ENCODE measurements around the gene HABP2. TPM values are rescaled to one million over a fixed set of nuclear protein-coding genes. Genes with fewer than 3 reads are reported as not detected.

The HABP2 gene
- polyA plus RNA-seq, 4 donors: 0.41 to 0.80 (median 0.62) TPM

DNA sequence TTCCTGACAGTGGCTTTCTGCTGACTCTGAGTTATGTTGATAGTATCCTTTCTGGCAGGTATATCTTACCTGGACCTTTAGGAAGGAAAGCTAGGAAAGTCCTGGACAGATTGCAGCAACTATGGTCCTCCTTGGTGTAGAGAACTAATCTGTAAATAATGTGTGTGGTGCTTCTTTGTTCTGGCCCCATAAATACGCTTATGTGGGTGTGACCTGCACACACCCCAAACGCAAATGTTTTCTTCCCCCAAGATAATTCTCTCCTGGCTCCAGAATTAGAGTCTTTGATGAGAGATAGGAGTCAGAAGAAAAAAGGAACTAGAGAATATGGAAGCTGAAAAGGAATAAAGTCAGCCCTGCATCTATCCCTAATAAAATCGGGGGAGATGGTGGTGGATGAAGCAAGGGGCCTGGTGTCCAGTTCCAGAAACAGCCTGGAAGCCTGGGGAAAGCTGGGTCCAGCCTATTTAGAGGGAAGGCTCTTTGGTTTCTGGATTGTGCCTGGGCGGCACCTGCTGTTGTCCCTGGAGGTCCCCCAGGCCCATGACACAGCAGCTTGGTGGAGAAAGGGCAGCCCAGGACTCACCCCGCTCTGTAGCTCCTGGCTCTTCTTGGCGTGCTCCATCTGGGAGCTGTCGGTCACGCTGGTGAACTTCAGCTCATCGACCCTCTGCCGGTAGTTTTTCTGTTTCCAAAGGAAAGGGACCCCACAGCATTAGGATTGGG is 72.8 kb downstream of the HABP2 start:
- DNase-seq (ENCODE audit: low read depth in 4 of 4, low spot score in 3 of 4): no peak

DNA sequence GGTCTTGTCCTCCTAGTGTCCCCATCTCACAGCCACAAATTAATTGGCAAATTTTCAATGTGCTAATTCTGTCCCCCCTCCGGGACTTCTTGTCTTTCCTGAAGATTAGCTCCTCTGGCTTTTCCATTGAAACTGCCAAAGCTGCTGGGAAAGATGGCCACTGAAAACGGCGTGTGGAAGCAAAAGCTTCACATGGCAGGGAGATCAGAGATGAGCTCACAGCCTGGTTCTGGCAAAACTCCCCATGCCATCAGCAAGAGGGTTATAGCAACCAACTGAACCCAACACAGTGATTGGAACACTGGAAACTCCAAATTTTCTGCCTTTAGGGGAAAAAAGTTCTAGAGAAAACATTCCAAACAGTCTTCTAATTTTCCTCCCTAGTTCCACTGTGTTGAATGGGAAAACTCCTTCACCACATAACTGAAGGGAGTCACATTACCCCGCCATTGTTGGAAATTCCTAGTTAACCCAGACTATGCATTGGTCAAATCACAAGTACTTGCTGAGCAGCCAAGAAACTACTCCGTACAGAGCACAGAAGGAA is 74.0 kb downstream of the HABP2 start:
- DNase-seq (ENCODE audit: low read depth in 4 of 4, low spot score in 3 of 4): no peak

DNA sequence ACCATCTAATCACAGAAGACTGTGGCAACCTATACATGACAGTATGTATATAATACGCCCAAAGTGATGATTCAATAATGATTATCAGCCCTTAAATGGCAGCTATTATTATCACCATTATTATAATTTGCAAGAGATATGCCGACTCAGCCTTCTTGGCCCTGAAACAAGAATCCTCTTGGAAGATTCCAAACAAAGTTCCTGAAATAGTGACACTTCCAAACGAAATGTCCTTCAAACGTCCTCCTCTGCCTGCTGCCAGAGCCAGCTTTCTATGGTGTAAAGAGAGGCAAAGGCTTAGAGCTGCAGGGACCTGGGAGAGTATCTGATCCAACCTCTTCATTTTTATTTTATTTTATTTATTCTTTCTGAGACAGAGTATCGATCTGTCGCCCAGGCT is 75.0 kb downstream of the HABP2 start:
- no peak for DNase-seq (ENCODE audit: low read depth in 4 of 4, low spot score in 3 of 4)

DNA sequence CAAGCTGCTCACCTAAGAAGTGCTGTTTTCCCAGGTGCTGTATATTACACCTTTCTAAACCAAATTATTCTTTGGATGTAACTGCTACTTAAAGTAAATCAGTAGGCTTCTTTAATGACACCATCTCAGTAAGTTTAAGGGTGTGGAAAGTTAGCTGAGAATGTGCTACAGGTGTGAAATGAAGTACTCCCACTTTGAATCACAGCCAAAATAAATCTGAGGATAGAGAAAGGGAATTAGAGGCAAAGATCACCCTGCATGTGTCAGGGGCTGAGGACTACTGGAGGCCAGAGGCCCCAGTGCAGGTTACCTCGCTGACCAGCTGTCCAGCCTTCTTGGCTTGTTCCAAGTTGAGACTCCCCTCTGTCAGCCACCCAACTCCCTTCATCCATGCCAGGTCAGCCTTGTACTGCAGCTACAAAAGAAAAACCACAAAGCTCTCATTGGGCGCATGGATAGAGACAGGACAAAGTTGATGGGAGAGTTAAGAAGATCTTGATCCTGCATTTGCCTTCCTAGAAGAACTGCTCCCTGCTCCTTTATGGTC is 75.8 kb downstream of the HABP2 start:
- DNase-seq (ENCODE audit: low read depth in 4 of 4, low spot score in 3 of 4): no peak

DNA sequence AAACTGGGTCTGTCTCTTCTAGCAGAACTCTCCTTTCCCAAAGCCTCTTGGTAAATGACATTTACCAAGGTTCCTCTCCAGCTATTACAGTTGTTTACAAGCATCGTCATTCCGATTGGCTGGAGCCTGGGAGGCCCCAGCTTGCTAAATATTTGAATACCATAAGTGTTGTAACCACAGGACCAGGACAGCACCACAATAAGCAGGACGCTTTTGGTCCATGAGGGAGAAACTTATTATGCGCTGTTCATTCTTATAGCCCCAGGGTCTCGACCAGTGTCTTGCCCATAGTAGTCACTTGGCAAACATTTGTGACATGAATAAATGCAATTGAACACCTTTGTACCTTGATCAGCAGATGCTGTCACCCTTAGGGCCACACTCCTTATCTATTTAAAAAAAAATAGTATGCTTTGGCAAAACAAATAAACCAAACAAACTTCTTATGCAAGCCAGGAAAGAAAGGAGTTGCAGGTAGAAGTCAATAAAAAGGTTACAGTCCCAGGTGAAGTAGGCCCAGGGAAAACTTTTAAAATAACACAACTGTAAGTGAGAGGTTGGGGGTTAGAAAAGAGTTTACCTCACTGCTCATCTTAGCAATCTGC is 78.2 kb downstream of the HABP2 start:
- DNase-seq (ENCODE audit: low read depth in 4 of 4, low spot score in 3 of 4): no peak

- DNase-seq (ENCODE audit: low read depth in 4 of 4, low spot score in 3 of 4): no peak
These were observed 79.0 kb downstream of the HABP2 start for GRCh38 chr10:113631684-113632367.

Other genes with a start within 250 kb of the HABP2 start
- under 1 TPM in 1 of 4 donors, not detected in 3; 0.04 TPM for gene NRAP, start 111.0 kb downstream of the HABP2 start, polyA plus RNA-seq (ENCODE audit: insufficient read length in 4 of 4)
- gene CASP7, start 126.9 kb downstream of the HABP2 start, polyA plus RNA-seq (ENCODE audit: insufficient read length in 4 of 4): 10 to 100 TPM; 19.6 to 36.6 (median 27.6) TPM
- gene PLEKHS1, start 198.6 kb downstream of the HABP2 start, polyA plus RNA-seq (ENCODE audit: insufficient read length in 4 of 4): under 1 TPM; 0.05 to 0.45 (median 0.18) TPM